Activated CD4-positive, alpha-beta T cell treated with anti-CD3 and anti-CD28 coated beads for 48 hours (primary cell): ENCODE data around the gene CPNE9.
A peak's percentile ranks its signal among the peaks of the same experiment; 100 is the strongest.

Source experiments
- DNase-seq: peaks from one replicate; pipeline ENCODE4 v3.0.0-alpha.2; 2020

CPNE9 gene

GRCh38 chr3:9687514-9687913 lies 16.1 kb upstream of the CPNE9 start:
- DNase-seq, result no peak

- DNase-seq, result no peak
Measured at GRCh38 chr3:9688961-9689360, 14.7 kb upstream of the CPNE9 start.

DNA sequence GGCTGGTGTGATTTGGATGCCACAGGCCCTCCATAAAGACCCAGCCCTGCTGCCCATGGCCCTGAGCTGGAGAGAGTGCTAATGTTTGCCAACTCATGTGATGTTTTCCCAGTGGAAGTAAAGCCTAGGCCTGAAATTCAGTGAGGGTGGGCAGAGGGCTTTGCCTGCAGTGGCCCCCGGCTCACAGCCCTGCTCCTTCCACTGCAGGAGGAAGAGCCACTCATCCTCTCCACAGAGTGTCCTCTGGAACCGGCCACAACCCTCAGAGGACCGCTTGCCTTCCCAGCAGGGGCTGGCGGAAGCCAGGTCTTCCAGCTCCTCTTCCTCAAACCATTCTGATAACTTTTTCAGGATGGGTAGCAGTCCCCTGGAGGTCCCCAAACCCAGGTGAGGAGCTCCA lies 13.9 kb upstream of the CPNE9 start:
- no peak for DNase-seq

GRCh38 chr3:9690451-9691450 lies 12.9 kb upstream of the CPNE9 start:
- no peak for DNase-seq

DNA sequence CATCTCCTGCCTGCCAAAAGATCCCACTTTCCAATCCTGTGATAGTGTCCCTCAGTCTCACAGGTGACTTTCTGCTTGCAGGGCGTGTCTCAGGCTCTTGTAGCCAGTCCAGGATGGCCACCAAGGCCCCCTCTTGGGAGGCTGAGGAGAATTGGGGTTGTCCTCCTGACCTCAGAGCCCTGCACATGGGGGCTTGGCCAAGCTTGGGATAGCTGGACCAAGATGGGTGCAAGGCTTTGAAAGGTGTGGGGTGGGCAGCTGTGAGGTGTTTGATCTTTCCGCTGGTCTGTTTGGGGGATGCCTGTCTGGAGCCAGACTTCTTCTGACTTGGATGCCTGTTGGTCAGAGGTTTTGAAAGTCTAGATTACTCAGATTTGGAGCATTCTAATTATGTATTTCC lies 12.0 kb upstream of the CPNE9 start:
- no peak for DNase-seq

- no peak for DNase-seq
Measured at GRCh38 chr3:9692416-9692815, 11.2 kb upstream of the CPNE9 start.

- DNase-seq, result no peak
Measured at GRCh38 chr3:9695345-9695744, 8.3 kb upstream of the CPNE9 start.

DNA sequence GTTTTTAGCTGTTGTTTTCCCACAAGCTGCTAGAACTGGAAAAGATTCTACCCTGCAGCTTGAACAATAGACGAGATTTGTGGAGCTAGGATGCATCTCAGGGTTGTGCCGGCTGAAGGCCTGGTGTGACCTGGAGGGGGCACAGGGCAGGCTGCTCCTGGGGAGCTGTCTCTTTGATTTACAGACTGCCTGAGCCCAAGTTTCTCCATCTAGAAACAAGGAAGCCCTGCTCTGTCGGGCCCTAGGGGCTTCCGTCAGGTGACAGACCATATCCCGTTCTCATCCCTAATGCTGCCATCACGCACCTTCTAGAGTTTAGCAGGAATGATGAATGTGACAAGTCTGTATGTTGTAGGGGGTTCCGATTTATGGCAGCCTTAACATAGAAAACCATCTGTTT lies 7.9 kb upstream of the CPNE9 start:
- no peak for DNase-seq

DNA sequence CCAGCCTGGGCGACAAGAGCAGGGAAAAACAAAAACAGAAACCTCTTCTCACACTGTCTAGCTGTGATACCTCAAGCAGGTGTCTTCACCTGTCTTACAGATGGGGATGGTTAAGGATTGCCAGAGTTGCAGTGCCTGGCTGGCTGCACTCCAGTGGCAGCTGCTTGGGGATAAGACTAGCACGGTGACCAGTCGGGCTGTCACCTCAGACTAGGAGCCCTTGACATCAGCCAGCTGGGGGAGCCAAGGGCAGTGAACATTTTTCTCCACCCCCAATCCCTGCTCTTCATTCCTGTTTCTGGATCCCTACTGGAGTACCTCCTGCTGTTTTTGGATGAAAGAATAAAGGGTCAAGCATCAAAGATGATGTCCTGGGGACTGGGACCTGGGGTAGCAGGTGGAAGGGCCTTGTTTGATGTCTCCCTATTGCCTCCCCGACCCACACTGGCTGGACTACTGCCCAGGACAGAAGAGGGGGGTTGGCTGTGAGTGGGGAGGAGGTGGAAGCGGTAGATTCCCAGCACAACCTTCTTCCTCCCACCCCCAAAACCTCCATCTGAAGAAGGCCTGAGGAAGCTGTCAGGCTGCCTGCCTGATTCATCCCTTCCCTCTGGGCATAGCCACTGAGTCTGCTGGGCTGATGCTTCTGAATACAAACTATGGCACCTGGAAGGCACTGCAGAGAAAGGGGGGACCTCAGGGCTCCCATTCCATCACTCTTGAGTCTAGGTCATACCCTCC lies 7.0 kb upstream of the CPNE9 start:
- no peak for DNase-seq

DNA sequence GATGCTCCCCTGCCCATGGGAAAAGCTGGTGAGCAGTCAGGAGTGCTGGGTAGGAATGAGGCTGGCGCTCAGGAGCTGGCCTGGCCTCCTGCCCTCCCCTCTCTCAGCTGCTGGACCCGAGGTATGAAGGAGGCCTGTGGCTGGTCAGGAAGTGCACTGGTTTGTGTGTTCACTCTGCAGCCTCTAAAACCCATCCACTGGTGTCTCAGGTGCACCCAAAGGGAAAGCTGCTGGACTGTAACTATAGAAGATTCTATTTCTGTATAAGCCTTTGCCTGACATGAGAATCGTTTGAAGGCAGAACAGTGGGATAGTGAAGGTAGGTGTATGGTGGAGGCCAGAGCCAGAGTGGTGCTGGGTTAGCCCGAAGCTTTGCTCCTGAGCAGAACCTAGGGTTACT lies 5.7 kb upstream of the CPNE9 start:
- DNase-seq, result no peak

DNA sequence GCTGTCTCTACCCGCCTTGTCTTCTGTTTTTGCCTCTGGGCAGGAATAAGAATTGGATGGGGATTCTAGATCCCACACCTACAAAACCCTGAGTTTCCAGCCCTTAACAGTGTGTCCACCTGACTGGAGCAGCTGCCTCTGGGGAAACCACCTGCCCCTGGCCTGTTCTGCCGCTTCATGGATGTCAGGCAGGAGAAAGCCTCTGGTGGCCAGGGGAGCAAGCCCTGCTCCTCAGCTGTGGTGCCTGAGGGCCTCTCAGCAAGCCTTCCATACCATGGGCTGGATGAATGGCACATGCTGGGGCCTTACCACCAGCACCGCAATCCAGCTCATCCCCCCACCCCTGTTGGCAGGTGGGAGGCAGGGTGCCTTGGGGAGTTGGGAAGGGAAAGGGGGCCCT lies 5.3 kb upstream of the CPNE9 start:
- DNase-seq, result no peak

DNA sequence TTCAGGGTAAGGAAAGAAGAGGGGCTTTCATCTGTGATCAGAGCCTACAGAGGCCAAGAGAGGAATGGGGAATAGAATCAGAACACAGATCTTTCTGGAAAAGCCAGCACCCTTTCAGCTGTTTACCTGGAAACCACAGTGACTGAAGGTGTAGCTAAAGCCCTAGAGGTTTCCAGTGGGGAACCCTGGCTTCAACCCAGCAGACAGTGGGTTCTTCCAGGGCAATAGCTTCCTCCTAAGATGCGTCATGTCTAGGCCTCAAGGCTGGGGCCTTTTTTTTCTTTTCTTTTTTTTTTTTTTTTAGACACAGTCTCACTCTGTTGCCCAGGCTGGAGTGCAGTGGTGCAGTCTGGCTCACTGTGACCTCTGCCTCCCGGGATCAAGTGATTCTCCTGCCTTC lies 3.1 kb upstream of the CPNE9 start:
- DNase-seq, result no peak

- no peak for DNase-seq
Measured at GRCh38 chr3:9701006-9701405, 2.6 kb upstream of the CPNE9 start.

- no peak for DNase-seq
Measured at GRCh38 chr3:9701711-9702110, 1.9 kb upstream of the CPNE9 start.

GRCh38 chr3:9703240-9703639 lies 393 bp upstream of the CPNE9 start:
- DNase-seq, result no peak

- DNase-seq, result peak; percentile 31
Measured at GRCh38 chr3:9704347-9705322, 1.0 kb downstream of the CPNE9 start.

- DNase-seq, result no peak
Measured at GRCh38 chr3:9710174-9710739, 6.6 kb downstream of the CPNE9 start.

- DNase-seq, result no peak
Measured at GRCh38 chr3:9712415-9712814, 8.8 kb downstream of the CPNE9 start.

- DNase-seq, result no peak
Measured at GRCh38 chr3:9713142-9713541, 9.5 kb downstream of the CPNE9 start.

- DNase-seq, result peak; percentile 15
Measured at GRCh38 chr3:9715136-9715535, 11.5 kb downstream of the CPNE9 start.

GRCh38 chr3:9715764-9716437 lies 12.3 kb downstream of the CPNE9 start:
- peak; percentile 64 for DNase-seq
